H1 (cell line): ENCODE results near the gene ADAD2. TPM values are rescaled to one million over a fixed set of nuclear protein-coding genes. Genes with fewer than 3 reads are reported as not detected.

ENCODE experiments used
- CHD7 ChIP-seq: fragments of 300-600 bp; sonication (generic); IDR thresholded peaks from 2 replicates; pipeline ENCODE4 v1.7.1; 2012; ENCODE audit warnings: low read length, moderate library complexity, mild to moderate bottlenecking, inconsistent platforms; ENCODE audit not compliant: insufficient replicate concordance
- CTBP2 ChIP-seq: IDR thresholded peaks from 2 replicates; pipeline ENCODE4 v1.7.0; 2011; ENCODE audit warnings: borderline replicate concordance, mild to moderate bottlenecking, moderate library complexity, mixed read lengths, low read length; ENCODE audit not compliant: insufficient read depth, insufficient read length
- E2F6 ChIP-seq: IDR thresholded peaks from 2 replicates; pipeline ENCODE4 v1.6.1; 2012; ENCODE audit warnings: inconsistent platforms
- EGR1 ChIP-seq: IDR thresholded peaks from 2 replicates; pipeline ENCODE4 v1.6.1; 2011; ENCODE audit warnings: low read depth, low read length, borderline replicate concordance
- EZH2 ChIP-seq: fragments of 200-600 bp; sonication (generic); IDR thresholded peaks from 2 replicates; pipeline ENCODE4 v1.7.1; 2012; ENCODE audit warnings: low read depth, mild to moderate bottlenecking, moderate library complexity, low read length, inconsistent platforms; ENCODE audit not compliant: severe bottlenecking
- FOSL1 ChIP-seq: IDR thresholded peaks from 2 replicates; pipeline ENCODE4 v1.6.1; 2011; ENCODE audit warnings: mild to moderate bottlenecking, low read depth, low read length, moderate library complexity; ENCODE audit not compliant: insufficient read depth
- NANOG ChIP-seq: IDR thresholded peaks from 2 replicates; pipeline ENCODE4 v1.6.1; 2011; ENCODE audit warnings: low read length, low read depth, mild to moderate bottlenecking, inconsistent platforms; ENCODE audit not compliant: insufficient read depth, poor library complexity, severe bottlenecking
- RXRA ChIP-seq: IDR thresholded peaks from 2 replicates; pipeline ENCODE4 v1.6.1; 2011; ENCODE audit warnings: low read depth, mild to moderate bottlenecking, low read length, moderate library complexity; ENCODE audit not compliant: insufficient read depth
- SP1 ChIP-seq: IDR thresholded peaks from 2 replicates; pipeline ENCODE4 v1.6.1; 2011; ENCODE audit warnings: low read depth, low read length
- polyA plus RNA-seq, 7 experiments: library from polyadenylated mRNA; depleted of rRNA in 3 of 7; stranded (reverse) in 5 of 7; unstranded in 2 of 7; fragments of >200 nt in 5 of 7; fragments of 200-250 nt in 2 of 7; gene quantifications; 1 replicate in 5 of 7; 2 replicates in 1 of 7; 4 replicates in 1 of 7; pipeline versions ENCODE4 v1.2.1 to v1.2.3, GENCODE V29; 2011 to 2013; ENCODE audit warnings: missing spikeins in 2 of 7, mixed read lengths in 2 of 7
- total RNA-seq: library from RNA; stranded (reverse); fragmentation: NEBNext Ultra II Directional; extraction: Animal tissue kit (Norgen Biotek cat#: 25700); gene quantifications from 2 replicates; pipeline ENCODE4 v1.2.1, GENCODE V29; 2021

Gene ADAD2
- total and polyA plus RNA-seq, 2 of the 8 experiments (the other 6 are each of a cell fraction or from before 2014, with no cell fraction given), result 1.2 to 1.3 TPM

GRCh38 chr16:84245956-84246678 is 55.2 kb downstream of the ADAD2 start (continued):
- TF ChIP-seq CHD7, result no peak
- no peak for TF ChIP-seq FOSL1
- TF ChIP-seq EGR1, result no peak
- no peak for TF ChIP-seq CTBP2
- no peak for TF ChIP-seq EZH2
- TF ChIP-seq NANOG, result no peak
- no peak for TF ChIP-seq SP1
- no peak for TF ChIP-seq RXRA
- no peak for TF ChIP-seq E2F6
